HG02970 (cell line): ENCODE results near the gene SV2C.
"Not testable (repeated sequence)": the region's sequence is repeated elsewhere in the genome, so short reads cannot be mapped to it uniquely, and the experiment has no call there.

Source experiments
- ATAC-seq: cut with Tn5 transposase; IDR thresholded peaks from one replicate; pipeline ENCODE4 v1.9.1; 2021; ENCODE audit warnings: mild to moderate bottlenecking, moderate library complexity, moderate number of reproducible peaks; ENCODE audit not compliant: unreplicated experiment, low FRiP score

SV2C gene

GRCh38 chr5:76242155-76242554, 159.0 kb downstream of the SV2C start:
- ATAC-seq = not testable (repeated sequence)

- ATAC-seq = no peak
These were observed 162.4 kb downstream of the SV2C start for GRCh38 chr5:76245590-76245989.

GRCh38 chr5:76249621-76250020, 166.4 kb downstream of the SV2C start:
- no peak for ATAC-seq

- no peak for ATAC-seq
These were observed 167.3 kb downstream of the SV2C start for GRCh38 chr5:76250463-76250862.

- no peak for ATAC-seq
These were observed 168.5 kb downstream of the SV2C start for GRCh38 chr5:76251656-76252055.

GRCh38 chr5:76252437-76252836, 169.3 kb downstream of the SV2C start:
- no peak for ATAC-seq

GRCh38 chr5:76256116-76256889, 173.1 kb downstream of the SV2C start:
- no peak for ATAC-seq

GRCh38 chr5:76257225-76257833, 174.1 kb downstream of the SV2C start:
- no peak for ATAC-seq

GRCh38 chr5:76257897-76258296, 174.7 kb downstream of the SV2C start:
- ATAC-seq = no peak

- ATAC-seq = no peak
These were observed 181.5 kb downstream of the SV2C start for GRCh38 chr5:76264681-76265080.

DNA sequence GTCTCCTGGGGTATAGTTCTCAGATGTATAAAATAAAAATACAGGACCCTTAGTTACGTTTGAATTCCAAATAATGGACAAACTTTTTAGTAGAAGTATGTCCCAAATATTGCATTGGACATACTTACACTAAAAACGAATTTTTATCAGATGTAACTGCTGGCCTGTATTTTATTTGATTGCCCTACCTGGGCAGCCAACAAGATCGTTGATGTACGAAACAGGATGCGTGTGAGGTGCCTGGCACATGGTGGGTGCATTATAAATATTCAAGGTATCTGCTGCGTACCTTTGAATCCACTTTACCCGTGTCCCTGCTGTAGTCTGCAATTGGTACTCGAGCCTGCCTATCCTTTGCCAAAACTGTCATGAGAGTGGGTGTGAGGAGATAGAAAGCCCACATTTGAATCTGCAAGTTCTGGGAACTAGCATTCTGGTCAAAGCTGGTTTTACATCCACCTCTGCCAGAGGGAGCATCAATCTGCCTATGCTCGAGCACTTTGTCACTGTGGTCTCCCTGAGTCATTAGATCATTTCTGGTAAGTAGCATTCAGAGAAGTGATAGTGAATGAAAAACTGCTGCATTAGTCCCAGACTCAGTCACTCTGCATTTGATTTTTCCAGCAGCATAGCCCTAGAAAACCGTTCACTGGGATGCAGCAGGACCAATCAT, 186.2 kb downstream of the SV2C start:
- ATAC-seq = no peak

DNA sequence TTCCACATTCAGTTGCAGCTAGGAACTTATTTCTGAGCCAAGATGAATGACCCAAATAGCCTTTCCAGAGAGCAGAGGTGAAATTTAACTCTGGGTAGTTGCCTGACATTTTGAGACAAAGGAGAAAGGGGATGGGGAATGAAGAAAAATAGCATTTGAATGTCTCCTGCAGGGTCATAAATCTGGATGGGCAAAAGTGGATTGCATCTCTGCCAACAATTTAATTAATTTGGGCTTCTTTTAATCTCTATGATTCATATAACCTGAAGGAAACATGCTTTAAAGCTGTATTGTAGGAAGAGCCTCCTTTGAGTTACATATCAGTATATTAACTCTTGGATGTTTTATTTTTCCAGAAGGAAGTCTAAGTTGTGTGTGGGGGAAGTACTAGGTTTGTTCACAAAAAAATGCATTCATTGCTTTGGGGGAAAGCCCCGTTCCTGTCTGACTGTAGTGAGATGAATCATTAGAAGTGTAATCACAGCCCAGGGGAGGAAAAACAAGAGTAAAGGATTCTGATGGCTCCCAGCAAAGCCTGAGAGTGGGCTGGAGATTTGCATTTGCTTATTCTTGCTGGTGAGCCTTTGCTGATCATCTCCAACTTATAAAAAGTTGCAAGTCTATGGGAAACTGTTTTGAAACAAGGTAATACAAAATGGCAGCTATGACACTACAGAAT, 186.9 kb downstream of the SV2C start:
- no peak for ATAC-seq

- ATAC-seq = no peak
These were observed 188.7 kb downstream of the SV2C start for GRCh38 chr5:76271836-76272235.

- no peak for ATAC-seq
These were observed 190.2 kb downstream of the SV2C start for GRCh38 chr5:76273206-76273885.

GRCh38 chr5:76274571-76274970, 191.4 kb downstream of the SV2C start:
- no peak for ATAC-seq

DNA sequence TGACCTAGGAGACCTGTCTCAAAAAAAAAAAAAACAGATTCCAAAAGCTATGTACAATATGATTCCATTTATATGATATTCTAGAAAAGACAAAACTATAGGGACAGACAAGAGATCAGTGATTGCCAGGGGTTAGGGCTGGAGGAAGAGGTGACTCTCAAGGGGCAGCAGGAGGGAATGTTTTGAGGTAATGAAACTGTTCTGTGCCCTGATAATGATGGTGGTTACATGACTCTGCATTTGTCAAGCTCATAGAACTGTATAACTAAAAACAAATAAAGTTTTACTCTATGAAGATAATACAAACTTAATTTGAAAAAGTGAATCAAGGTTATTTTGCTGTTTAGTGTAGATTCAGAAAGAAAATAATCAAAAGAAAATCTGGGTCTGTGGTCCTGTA, 194.6 kb downstream of the SV2C start:
- ATAC-seq = no peak

GRCh38 chr5:76278261-76278789, 195.1 kb downstream of the SV2C start:
- ATAC-seq = no peak

DNA sequence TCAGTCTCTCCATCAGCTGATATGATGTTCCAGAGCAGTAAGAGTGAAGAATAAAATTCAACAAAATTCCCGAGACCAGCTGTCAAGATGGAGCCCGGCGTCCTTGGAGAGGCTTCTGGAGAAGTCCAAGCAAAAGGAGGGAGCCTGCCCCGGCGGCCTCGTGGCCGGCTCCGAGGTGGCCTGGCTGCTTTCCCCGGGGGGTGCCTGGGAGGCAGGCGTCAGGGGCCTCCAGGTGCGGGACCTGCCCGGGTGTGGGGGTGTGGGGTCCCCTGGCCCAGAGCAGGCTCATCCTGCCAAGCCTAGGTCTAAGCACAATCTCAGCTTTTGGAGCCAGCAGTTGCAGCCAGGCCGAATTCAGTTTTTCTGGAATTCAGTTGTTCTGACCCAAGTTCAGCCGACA, 197.3 kb downstream of the SV2C start:
- no peak for ATAC-seq

DNA sequence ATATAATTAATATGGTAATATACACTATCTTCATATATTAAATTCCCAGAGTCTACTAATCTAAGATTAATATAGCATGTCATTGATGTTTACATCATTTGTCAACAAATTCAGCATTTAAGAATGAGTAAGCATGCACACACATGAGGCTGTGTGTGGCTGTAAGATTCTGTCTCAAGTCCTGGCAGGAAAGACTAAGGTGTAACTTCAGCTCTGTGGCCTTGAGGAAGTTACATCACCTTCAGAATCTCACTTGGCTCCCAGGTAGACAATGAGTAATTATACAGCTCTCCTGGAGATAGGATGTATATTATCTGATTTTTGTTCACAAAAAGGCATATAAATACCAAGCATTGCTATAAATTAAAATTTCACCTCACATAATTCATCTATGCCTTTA, 200.5 kb downstream of the SV2C start:
- no peak for ATAC-seq

- ATAC-seq = no peak
These were observed 206.5 kb downstream of the SV2C start for GRCh38 chr5:76289692-76290091.
